Stimulated activated CD4-positive, alpha-beta T cell treated with anti-CD3 and anti-CD28 coated beads, Interleukin-2, amount 100 ng/mL, for 4 hours (primary cell): ENCODE data around the gene PTPRU.

Source experiments
- DNase-seq: peaks from one replicate; pipeline ENCODE4 v3.0.0-alpha.2; 2020; ENCODE audit warnings: low read depth

PTPRU gene

DNA sequence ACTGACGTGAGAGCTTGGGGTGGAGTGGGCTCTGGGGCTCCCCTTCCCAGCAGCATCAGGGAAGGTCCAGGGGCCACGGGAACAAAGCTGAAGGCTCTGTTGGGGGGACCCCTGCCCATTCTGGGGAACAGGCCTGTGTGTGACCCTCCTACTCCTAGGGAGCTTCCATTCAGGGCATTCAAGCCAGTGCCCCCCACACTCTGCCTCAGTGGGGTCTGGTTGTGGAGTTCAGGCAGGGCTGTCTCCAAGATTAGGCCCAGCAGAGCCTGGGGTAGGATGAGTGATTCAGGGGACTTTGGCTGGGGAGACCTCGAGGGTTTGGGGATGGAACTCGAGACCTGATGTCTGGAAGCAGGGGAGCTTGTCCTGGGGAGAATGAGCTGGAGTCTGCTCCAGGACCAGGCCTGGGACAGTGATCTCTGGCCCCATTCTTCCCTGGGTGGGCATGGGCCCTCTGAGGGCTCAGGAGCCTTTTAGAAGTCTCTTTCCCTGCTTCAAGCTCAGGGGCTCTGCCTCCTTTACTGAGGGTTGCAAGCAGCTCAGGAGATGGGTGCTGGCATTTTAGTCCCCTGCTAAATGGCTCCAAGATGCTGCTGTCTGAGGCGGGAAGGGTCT, 81.7 kb downstream of the PTPRU start:
- DNase-seq: no peak

GRCh38 chr1:29318724-29319123, 82.4 kb downstream of the PTPRU start:
- no peak for DNase-seq

DNA sequence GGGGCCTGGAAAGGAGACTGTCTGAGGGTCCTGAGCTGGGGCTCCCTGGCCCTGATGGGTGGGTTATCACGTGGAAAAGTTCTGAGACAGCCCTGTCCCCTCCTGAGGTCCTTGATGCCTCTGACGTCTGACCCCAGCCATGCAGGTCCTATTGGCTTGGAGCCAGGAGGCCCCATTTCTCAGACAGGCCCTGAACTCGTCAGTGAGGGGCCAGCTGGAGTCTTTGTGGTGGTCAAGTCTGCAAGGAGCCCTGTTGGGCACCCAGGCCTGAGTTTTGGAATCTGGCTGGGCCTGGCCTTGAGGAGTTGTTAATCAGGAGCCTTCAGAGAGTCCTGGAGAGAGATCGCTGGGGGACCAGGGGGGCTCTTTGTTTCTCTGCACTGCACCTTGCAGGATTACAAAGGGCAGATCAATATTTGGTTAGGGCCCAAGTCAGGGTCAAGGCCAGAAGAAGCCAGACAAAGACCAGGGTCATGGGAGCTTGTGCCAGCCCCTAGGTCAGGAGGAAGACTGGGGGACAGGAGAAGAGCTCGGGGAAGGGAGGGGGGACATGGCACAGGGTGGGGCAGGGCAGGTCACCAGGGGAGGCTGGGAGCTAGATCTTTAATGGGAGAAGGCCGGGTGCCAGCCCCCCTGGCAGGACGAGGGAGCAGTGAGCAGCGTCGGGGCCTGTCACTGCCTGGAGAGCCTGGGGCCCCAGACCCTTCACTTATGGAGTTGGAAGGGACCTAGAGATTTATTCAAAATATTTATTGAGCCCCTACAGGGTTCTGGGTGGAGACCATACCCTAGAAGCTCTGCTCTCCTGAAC, 83.2 kb downstream of the PTPRU start:
- no peak for DNase-seq

GRCh38 chr1:29320156-29320940, 84.0 kb downstream of the PTPRU start:
- no peak for DNase-seq

- no peak for DNase-seq
Observed at GRCh38 chr1:29321176-29321575, 84.9 kb downstream of the PTPRU start.

DNA sequence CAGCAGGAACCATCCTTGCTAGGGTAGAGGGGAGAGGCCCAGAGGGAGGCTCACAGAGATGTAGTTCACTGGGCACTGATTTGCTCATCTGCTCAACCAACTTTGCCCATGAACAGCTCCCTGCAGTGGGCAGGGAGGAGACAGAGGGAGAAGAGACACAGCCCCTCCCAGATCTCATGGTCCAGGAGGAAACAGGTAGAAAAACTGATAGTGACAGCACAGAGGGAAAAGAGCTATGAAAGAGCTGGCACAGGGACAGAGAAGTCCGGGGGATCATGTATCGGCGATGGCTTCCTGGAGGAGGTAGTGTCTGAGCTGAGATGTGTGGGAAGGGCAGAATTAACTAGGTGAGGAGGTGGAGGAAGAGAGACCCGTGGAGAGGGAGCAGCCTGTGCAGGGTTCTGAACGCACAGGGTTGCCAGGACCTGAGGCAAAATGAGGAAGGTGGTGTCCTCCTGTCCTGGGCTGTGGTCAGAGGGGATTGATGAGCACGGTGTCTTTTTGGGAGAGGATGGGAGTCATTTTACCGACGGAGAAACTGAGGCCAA, 85.9 kb downstream of the PTPRU start:
- DNase-seq: no peak

- no peak for DNase-seq
Observed at GRCh38 chr1:29322861-29323585, 86.7 kb downstream of the PTPRU start.

DNA sequence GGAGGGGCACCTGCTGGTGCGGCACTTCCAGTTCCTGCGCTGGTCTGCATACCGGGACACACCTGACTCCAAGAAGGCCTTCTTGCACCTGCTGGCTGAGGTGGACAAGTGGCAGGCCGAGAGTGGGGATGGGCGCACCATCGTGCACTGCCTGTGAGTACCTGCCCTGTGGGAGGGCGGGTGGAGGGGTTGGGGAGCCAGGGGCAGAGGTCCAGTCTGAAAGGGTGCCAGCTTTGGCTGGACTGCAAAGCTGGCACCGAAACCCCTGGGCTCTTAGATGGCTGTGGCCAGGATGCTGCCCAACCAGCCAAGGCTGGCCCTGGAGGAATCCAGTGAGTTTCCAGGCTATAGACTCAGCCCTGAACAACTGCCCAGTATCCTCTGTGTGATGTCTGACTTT, 87.3 kb downstream of the PTPRU start:
- DNase-seq: no peak

- no peak for DNase-seq
Observed at GRCh38 chr1:29324202-29324601, 87.9 kb downstream of the PTPRU start.

GRCh38 chr1:29324771-29325351, 88.5 kb downstream of the PTPRU start:
- no peak for DNase-seq

- DNase-seq: no peak
Observed at GRCh38 chr1:29325675-29326074, 89.4 kb downstream of the PTPRU start.

DNA sequence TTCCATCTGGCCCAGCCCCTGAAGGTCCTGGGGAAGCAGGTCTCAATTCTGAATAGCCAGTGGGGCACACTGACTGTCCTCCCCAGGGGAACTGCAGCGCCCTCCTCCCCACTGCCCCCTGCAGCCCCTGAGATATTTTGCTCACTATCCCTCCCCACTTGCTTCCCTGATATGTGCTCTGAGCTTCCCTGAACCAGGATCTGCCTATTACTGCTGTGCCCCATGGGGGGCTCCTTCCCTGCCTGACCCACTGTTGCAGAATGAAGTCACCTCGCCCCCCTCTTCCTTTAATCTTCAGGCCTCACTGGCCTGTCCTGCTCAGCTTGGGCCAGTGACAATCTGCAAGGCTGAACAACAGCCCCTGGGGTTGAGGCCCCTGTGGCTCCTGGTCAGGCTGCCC, 89.8 kb downstream of the PTPRU start:
- DNase-seq: no peak

DNA sequence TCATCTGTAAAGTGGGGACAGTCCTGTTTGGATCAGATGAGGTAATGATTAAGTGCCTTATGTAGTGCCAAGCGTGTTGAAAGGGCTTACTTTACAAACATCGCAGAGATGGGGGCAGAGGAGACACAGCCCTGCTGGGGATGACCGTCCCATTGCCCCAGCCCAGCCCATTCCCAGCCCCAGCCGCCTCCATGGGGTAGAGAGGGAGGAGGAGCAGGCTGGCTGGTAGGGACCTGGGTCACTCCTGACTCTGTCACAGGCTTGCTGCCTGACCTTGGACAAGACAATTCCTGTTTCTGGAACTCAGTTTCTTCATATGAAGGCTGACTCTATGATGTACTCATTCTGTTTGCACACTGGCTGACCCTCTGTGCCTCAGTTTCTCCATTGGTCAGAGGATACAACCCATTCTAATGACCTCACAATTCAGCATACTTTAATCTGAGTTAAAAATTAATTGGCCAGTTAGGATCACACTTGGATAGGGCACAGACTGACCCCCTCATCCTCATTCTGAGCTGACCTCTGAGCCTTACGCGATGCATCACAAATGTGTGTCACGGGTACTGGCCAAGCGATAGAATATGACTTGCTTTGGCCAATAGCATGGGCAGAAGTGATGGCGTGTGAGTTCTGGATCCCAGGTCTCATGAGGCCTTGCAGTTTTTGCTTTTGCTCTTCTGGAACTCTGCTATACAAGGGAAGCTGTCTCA, 91.1 kb downstream of the PTPRU start:
- no peak for DNase-seq

- no peak for DNase-seq
Observed at GRCh38 chr1:29329022-29329775, 92.9 kb downstream of the PTPRU start.

GRCh38 chr1:29330089-29330488, 93.8 kb downstream of the PTPRU start:
- no peak for DNase-seq

DNA sequence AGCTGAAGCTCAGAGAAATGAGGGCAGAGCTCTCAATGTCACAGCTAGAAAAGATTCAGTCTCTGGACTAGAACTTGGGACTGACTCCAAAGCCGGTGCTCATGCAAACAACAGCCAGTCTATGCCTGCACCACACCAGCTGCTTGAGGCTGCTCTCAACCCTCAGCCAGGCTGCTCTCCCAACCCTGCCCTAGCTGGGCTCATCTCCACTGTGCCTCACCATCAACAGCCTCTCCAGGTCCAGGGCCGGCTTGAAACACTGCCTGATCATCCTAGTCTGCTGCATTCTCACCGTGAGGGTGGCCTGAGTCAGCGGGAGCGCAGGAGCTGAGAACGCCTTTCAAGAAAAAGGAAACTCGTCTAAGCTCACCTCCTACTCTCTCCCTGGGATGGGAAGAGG, 94.5 kb downstream of the PTPRU start:
- DNase-seq: no peak

DNA sequence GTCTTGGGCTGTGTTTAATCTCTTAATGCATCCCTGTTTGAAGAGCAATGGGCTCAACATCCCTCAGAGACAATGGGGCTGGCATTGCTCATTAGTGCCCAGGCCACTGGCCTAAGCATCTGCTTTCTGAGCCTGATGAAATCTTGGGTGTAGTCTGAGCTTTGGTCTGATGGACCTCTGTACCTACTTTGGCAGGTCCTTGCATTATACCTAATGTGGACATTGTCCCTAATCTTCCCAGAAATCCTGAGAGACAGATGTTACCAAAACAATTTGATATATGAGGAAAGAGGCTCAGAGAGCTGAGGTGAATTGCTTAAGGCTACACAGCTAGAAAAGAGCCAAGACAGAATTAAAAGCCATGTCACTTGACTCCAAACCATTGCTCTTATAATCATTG, 95.0 kb downstream of the PTPRU start:
- no peak for DNase-seq

- DNase-seq: no peak
Observed at GRCh38 chr1:29331729-29332128, 95.4 kb downstream of the PTPRU start.

DNA sequence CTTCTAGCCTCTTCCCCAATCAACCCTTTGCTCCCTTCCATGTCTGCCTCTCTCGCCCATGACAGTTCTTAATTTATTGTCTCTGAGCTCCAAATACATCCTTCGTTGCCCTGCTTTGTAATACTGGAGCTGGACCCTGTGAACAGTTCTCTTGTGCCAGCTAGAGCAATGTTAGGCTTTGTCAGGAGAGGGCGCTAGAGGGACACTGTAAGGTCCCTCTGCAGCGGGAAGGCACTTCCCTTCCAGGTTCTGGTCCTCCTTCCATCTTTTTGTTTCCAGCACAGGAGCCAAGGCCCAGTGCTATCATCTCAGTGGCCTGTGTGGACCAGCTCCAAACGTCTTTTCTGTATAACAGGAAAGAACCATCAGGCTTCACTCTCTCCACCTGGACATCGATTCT, 95.9 kb downstream of the PTPRU start:
- DNase-seq: no peak

DNA sequence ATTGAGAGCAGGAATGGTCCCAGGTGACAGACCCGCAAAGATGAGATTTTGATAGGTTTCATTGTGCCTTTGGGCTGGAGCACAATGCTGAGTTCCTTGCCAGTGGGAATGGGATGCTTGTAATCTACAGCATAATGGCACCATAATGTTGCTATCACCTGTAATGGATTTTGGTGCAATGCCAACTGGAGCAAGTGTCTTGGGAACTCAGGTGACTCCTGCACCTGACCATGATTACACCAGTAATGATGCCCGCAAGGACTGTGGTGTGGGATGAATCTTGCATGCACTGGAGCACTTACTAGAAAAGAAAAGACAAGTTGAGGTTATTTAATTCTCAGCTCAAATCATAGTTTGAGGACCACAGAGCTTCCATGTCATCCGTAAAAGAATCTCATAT, 96.7 kb downstream of the PTPRU start:
- DNase-seq: no peak
